HEK293 (cell line): Measurements from ENCODE around the gene TALDO1.

Source experiments
- CTCF ChIA-PET: fragments of 350-600 bp; formaldehyde crosslinking; extraction: SDS; loops from one replicate; lab custom pipeline; 2021; ENCODE audit warnings: antibody characterized with exemption; lab: Yijun Ruan, JAX
- POLR2A ChIA-PET: fragments of 300-600 bp; formaldehyde crosslinking; extraction: SDS; loops from one replicate; lab custom pipeline; 2020; ENCODE audit warnings: antibody characterized with exemption, inconsistent platforms; lab: Yijun Ruan, JAX
- H3K27ac ChIP-seq: fragments of 200-500 bp; sonication (Bioruptor generic); 2 replicates; pipeline ENCODE4 v1.5.1; 2014; ENCODE audit warnings: low read depth, low read length, control low read depth, inconsistent platforms; ENCODE audit errors: extremely low read depth
- H3K36me3 ChIP-seq, 2 experiments: fragments of 200-500 bp in 1 of 2; sonication (Bioruptor generic) in 1 of 2; 1 replicate in 1 of 2; 2 replicates in 1 of 2; pipeline ENCODE4 v1.5.1; 2014 to 2017; ENCODE audit warnings: inconsistent platforms in 2 of 2, low read length in 2 of 2; ENCODE audit not compliant: control insufficient read depth in 2 of 2, insufficient read depth in 1 of 2
- H3K4me1 ChIP-seq: fragments of 200-500 bp; sonication (Bioruptor generic); 2 replicates; pipeline ENCODE4 v1.5.1; 2014; ENCODE audit warnings: mild to moderate bottlenecking, low read length, inconsistent platforms; ENCODE audit not compliant: control insufficient read depth, insufficient read depth
- H3K4me3 ChIP-seq: 2 replicates; pipeline ENCODE4 v1.5.1; 2011; ENCODE audit warnings: low read depth, mild to moderate bottlenecking, control low read depth, low read length, moderate library complexity
- H3K9me3 ChIP-seq: fragments of 200-500 bp; sonication (Bioruptor generic); 2 replicates; pipeline ENCODE4 v1.5.1; 2014; ENCODE audit warnings: low read depth, low read length, inconsistent platforms; ENCODE audit not compliant: control insufficient read depth, insufficient read depth
- BCL11B ChIP-seq: fragments of 450-650 bp; formaldehyde crosslinking; IDR thresholded peaks from 2 replicates; pipeline ENCODE4 v1.5.1; 2016; ENCODE audit warnings: low read depth, missing biosample characterization, missing genetic modification characterization
- GLIS1 ChIP-seq: fragments of 450-650 bp; formaldehyde crosslinking; IDR thresholded peaks from 2 replicates; pipeline ENCODE4 v1.5.1; 2016; ENCODE audit warnings: missing biosample characterization, missing genetic modification characterization
- SCRT2 ChIP-seq: fragments of 450-650 bp; formaldehyde crosslinking; IDR thresholded peaks from 2 replicates; pipeline ENCODE4 v1.5.1; 2016; ENCODE audit warnings: missing biosample characterization, missing genetic modification characterization
- ZEB2 ChIP-seq: fragments of 450-650 bp; formaldehyde crosslinking; IDR thresholded peaks from 2 replicates; pipeline ENCODE4 v1.5.1; 2016; ENCODE audit warnings: missing biosample characterization, missing genetic modification characterization
- ZIC2 ChIP-seq: fragments of 450-650 bp; formaldehyde crosslinking; IDR thresholded peaks from 2 replicates; pipeline ENCODE4 v1.5.1; 2016; ENCODE audit warnings: missing biosample characterization, missing genetic modification characterization
- ZNF10 ChIP-seq: fragments of 450-650 bp; formaldehyde crosslinking; IDR thresholded peaks from 2 replicates; pipeline ENCODE4 v1.5.1; 2017; ENCODE audit warnings: missing biosample characterization, missing genetic modification characterization
- ZNF155 ChIP-seq: fragments of 450-650 bp; formaldehyde crosslinking; IDR thresholded peaks from 2 replicates; pipeline ENCODE4 v1.5.1; 2016; ENCODE audit warnings: missing biosample characterization, missing genetic modification characterization
- ZNF341 ChIP-seq: fragments of 450-650 bp; formaldehyde crosslinking; IDR thresholded peaks from 2 replicates; pipeline ENCODE4; 2016; ENCODE audit warnings: low read depth, missing biosample characterization, missing genetic modification characterization
- ZNF600 ChIP-seq: fragments of 450-650 bp; formaldehyde crosslinking; IDR thresholded peaks from 2 replicates; pipeline ENCODE4 v1.5.1; 2016; ENCODE audit warnings: missing biosample characterization, missing genetic modification characterization
- ZNF610 ChIP-seq: fragments of 450-650 bp; formaldehyde crosslinking; IDR thresholded peaks from 2 replicates; pipeline ENCODE4 v1.5.1; 2016; ENCODE audit warnings: missing biosample characterization, missing genetic modification characterization, borderline replicate concordance
- ZNF677 ChIP-seq: fragments of 450-650 bp; IDR thresholded peaks from 2 replicates; pipeline ENCODE4 v1.5.0; 2018; ENCODE audit warnings: missing biosample characterization, mild to moderate bottlenecking, missing genetic modification characterization, moderate library complexity
- ZSCAN16 ChIP-seq: fragments of 450-650 bp; formaldehyde crosslinking; IDR thresholded peaks from 2 replicates; pipeline ENCODE4 v1.5.1; 2016; ENCODE audit warnings: missing biosample characterization, missing genetic modification characterization
- TF ChIP-seq, protein P1 (sequence below): fragments of 450-650 bp; formaldehyde crosslinking; IDR thresholded peaks from 2 replicates; pipeline ENCODE4 v1.5.1; 2017; ENCODE audit warnings: missing biosample characterization, missing genetic modification characterization
- TF ChIP-seq, protein P2 (sequence below): fragments of 450-650 bp; formaldehyde crosslinking; IDR thresholded peaks from 2 replicates; pipeline ENCODE4 v1.5.1; 2016; ENCODE audit warnings: missing biosample characterization, missing genetic modification characterization
- TF ChIP-seq, protein P3 (sequence below): fragments of 450-650 bp; formaldehyde crosslinking; IDR thresholded peaks from 2 replicates; pipeline ENCODE4 v1.5.1; 2016; ENCODE audit warnings: missing biosample characterization, missing genetic modification characterization
- TF ChIP-seq, protein P4 (sequence below): fragments of 450-650 bp; formaldehyde crosslinking; IDR thresholded peaks from 2 replicates; pipeline ENCODE4 v1.5.1; 2016; ENCODE audit warnings: missing biosample characterization, missing genetic modification characterization
- TF ChIP-seq, protein P5 (sequence below): fragments of 450-650 bp; formaldehyde crosslinking; IDR thresholded peaks from 2 replicates; pipeline ENCODE4 v1.5.1; 2016; ENCODE audit warnings: missing biosample characterization, missing genetic modification characterization

TALDO1 gene

DNA sequence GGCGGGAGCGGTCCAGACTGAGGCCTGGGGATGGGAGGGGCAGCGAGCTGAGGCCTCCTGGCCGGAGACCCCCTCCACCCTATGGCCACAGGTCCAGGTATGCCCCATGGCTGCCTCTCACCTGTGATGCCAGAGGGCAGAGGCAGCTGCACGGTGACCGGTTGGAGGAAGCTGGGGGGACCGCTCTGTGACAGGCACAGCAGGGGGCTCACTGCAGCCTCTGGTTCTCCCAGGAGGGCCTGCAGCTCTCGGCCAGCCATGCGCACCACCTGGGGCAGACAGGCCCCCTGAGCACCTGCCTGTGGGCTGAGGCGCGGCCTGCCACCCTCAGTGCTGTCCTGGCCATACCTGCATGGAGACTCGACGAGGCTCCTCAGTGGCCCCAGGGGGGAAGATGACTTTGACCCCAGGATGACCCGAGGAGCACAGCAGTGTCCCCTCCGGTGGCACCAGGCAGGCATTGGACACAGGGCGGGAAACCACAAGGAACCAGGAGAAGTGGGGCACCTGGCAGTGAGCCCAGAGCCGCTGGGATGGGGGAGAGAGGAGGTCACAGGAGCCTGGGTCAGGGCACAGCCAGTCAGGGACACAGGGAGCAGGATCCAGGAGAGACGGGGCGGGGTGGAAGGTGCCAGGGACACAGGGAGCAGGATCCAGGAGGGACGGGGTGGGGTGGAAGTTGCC is 54.0 kb downstream of the TALDO1 start:
- Histone ChIP-seq H3K36me3 (peaks cover 0 to 54% of the 10 kb centered on the region in 2 experiments; a peak in 1 of 3 replicates), H3K9me3 (no peaks in the 10 kb centered on the region), H3K4me1 (peaks cover 2% of the 10 kb centered on the region; the same call in 1 of the 2 replicates), H3K4me3 (no peak overlapping the region), H3K27ac (no peak overlapping the region)
- CTCF ChIA-PET = no interaction called here
- POLR2A ChIA-PET = interaction anchor here (0.5 to 1.1 kb wide), 3 partner anchors 18 to 265 kb away, joined by 3 to 8 read pairs (median 3); partner anchors contain the start of gene GATD1
- TF ChIP-seq BCL11B (tag by site-specific recombination) (0 out of 2 replicates have a peak, but pooled peaks have one; percentile 30), SCRT2 (tag by site-specific recombination) (peak; percentile 7), ZNF610 (tag by site-specific recombination) (no peak), ZEB2 (tag by site-specific recombination) (0 out of 2 replicates have a peak, but pooled peaks have one; percentile 37), ZNF677 (tag by site-specific recombination) (no peak), ZNF600 (tag by site-specific recombination) (no peak), ZSCAN16 (tag by site-specific recombination) (no peak), GLIS1 (tag by site-specific recombination) (peak; percentile 81), ZIC2 (tag by site-specific recombination) (peak; percentile 71; the same call in 1 of the 2 replicates)
- TF ChIP-seq, protein P1, sequence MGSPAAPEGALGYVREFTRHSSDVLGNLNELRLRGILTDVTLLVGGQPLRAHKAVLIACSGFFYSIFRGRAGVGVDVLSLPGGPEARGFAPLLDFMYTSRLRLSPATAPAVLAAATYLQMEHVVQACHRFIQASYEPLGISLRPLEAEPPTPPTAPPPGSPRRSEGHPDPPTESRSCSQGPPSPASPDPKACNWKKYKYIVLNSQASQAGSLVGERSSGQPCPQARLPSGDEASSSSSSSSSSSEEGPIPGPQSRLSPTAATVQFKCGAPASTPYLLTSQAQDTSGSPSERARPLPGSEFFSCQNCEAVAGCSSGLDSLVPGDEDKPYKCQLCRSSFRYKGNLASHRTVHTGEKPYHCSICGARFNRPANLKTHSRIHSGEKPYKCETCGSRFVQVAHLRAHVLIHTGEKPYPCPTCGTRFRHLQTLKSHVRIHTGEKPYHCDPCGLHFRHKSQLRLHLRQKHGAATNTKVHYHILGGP (tag by site-specific recombination) = no peak
- TF ChIP-seq, protein P2, sequence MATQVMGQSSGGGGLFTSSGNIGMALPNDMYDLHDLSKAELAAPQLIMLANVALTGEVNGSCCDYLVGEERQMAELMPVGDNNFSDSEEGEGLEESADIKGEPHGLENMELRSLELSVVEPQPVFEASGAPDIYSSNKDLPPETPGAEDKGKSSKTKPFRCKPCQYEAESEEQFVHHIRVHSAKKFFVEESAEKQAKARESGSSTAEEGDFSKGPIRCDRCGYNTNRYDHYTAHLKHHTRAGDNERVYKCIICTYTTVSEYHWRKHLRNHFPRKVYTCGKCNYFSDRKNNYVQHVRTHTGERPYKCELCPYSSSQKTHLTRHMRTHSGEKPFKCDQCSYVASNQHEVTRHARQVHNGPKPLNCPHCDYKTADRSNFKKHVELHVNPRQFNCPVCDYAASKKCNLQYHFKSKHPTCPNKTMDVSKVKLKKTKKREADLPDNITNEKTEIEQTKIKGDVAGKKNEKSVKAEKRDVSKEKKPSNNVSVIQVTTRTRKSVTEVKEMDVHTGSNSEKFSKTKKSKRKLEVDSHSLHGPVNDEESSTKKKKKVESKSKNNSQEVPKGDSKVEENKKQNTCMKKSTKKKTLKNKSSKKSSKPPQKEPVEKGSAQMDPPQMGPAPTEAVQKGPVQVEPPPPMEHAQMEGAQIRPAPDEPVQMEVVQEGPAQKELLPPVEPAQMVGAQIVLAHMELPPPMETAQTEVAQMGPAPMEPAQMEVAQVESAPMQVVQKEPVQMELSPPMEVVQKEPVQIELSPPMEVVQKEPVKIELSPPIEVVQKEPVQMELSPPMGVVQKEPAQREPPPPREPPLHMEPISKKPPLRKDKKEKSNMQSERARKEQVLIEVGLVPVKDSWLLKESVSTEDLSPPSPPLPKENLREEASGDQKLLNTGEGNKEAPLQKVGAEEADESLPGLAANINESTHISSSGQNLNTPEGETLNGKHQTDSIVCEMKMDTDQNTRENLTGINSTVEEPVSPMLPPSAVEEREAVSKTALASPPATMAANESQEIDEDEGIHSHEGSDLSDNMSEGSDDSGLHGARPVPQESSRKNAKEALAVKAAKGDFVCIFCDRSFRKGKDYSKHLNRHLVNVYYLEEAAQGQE = no peak
- TF ChIP-seq, protein P3, sequence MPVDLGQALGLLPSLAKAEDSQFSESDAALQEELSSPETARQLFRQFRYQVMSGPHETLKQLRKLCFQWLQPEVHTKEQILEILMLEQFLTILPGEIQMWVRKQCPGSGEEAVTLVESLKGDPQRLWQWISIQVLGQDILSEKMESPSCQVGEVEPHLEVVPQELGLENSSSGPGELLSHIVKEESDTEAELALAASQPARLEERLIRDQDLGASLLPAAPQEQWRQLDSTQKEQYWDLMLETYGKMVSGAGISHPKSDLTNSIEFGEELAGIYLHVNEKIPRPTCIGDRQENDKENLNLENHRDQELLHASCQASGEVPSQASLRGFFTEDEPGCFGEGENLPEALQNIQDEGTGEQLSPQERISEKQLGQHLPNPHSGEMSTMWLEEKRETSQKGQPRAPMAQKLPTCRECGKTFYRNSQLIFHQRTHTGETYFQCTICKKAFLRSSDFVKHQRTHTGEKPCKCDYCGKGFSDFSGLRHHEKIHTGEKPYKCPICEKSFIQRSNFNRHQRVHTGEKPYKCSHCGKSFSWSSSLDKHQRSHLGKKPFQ (tag by site-specific recombination) = no peak

DNA sequence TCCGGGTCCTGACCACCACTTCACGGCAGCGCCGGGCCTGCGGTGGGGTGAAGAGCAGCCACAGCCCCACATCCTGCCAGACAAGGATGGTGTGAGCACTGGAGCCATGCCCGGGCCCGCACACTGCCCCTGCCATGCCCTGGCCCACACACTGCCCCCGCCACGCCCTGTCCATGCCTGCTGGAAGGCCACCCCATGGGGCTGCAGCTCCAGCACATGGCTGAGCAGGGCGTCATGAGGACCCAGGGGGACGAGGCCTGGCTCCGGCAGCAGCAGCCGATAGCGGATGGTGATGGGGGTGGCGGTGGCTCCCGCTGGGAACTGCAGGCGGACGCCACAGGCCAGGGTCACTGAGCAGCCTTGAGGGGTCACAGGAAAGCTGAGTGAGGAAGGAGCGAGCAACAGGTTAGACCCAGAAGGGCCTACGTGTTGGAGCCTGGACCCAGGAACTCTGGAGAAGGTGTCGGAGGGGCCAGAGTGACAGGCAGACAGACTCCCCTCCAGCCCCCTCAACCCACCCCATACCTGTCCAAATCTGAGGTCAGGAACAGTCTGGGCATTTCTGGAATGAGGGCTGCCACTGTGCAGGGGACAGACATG is 54.9 kb downstream of the TALDO1 start:
- H3K27ac ChIP-seq = no peak overlapping the region
- ChIA-PET CTCF (interaction anchor here (0.5 kb wide), 1 partner anchor 47 kb away, joined by 3 read pairs; no protein-coding TSS in a partner anchor), POLR2A (no interaction called here)
- no peaks in the 10 kb centered on the region for H3K9me3 ChIP-seq
- peaks cover 0 to 54% of the 10 kb centered on the region in 2 experiments; a peak in 1 of 3 replicates for H3K36me3 ChIP-seq
- no peaks in the 10 kb centered on the region for H3K4me1 ChIP-seq
- no peak overlapping the region for H3K4me3 ChIP-seq
- TF ChIP-seq, protein P4, sequence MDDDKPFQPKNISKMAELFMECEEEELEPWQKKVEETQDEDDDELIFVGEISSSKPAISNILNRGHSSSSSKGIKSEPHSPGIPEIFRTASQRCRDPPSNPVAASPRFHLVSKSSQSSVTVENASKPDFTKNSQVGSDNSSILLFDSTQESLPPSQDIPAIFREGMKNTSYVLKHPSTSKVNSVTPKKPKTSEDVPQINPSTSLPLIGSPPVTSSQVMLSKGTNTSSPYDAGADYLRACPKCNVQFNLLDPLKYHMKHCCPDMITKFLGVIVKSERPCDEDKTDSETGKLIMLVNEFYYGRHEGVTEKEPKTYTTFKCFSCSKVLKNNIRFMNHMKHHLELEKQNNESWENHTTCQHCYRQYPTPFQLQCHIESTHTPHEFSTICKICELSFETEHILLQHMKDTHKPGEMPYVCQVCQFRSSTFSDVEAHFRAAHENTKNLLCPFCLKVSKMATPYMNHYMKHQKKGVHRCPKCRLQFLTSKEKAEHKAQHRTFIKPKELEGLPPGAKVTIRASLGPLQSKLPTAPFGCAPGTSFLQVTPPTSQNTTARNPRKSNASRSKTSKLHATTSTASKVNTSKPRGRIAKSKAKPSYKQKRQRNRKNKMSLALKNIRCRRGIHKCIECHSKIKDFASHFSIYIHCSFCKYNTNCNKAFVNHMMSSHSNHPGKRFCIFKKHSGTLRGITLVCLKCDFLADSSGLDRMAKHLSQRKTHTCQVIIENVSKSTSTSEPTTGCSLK = no peak
- TF ChIP-seq ZNF341 (tag by site-specific recombination) (no peak), ZNF10 (tag by site-specific recombination) (no peak), ZNF155 (no peak)
- TF ChIP-seq, protein P2 = no peak
- TF ChIP-seq, protein P5, sequence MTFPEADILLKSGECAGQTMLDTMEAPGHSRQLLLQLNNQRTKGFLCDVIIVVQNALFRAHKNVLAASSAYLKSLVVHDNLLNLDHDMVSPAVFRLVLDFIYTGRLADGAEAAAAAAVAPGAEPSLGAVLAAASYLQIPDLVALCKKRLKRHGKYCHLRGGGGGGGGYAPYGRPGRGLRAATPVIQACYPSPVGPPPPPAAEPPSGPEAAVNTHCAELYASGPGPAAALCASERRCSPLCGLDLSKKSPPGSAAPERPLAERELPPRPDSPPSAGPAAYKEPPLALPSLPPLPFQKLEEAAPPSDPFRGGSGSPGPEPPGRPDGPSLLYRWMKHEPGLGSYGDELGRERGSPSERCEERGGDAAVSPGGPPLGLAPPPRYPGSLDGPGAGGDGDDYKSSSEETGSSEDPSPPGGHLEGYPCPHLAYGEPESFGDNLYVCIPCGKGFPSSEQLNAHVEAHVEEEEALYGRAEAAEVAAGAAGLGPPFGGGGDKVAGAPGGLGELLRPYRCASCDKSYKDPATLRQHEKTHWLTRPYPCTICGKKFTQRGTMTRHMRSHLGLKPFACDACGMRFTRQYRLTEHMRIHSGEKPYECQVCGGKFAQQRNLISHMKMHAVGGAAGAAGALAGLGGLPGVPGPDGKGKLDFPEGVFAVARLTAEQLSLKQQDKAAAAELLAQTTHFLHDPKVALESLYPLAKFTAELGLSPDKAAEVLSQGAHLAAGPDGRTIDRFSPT (tag by site-specific recombination) = peak; percentile 67; the same call in 1 of the 2 replicates
